Stomach (tissue), 9 donors: ENCODE measurements around the gene ICAM2. TPM values are rescaled to one million over a fixed set of nuclear protein-coding genes. Genes with fewer than 3 reads are reported as not detected.

ENCODE experiments used
- DNase-seq, 2 donors: peaks; one replicate each; pipeline versions ENCODE4 v3.0.0 to v3.0.0-alpha.2; 2013 to 2019
- H3K27ac ChIP-seq, 5 donors: fragments of 200-600 bp in 4 of 5; sonication (generic) in 4 of 5; one replicate each; pipeline ENCODE4 v1.5.1; 2013 to 2019; ENCODE audit warnings: mild to moderate bottlenecking in 1 of 5, moderate library complexity in 1 of 5
- H3K27me3 ChIP-seq, 3 donors: fragments of 200-600 bp; sonication (generic); one replicate each; pipeline ENCODE4 v1.5.1; 2017 to 2019; ENCODE audit warnings: mixed run types in 1 of 3
- H3K36me3 ChIP-seq, 4 donors: fragments of 200-600 bp; sonication (generic); 1 replicate in 3 of 4; 2 replicates in 1 of 4; pipeline ENCODE4 v1.5.1; 2016 to 2019
- H3K4me1 ChIP-seq, 4 donors: fragments of 200-600 bp; sonication (generic); one replicate each; pipeline ENCODE4 v1.5.1; 2016 to 2019
- H3K4me3 ChIP-seq, 4 donors: fragments of 200-600 bp; sonication (generic) in 3 of 4; one replicate each; pipeline ENCODE4 v1.5.1; 2016 to 2019; ENCODE audit warnings: mild to moderate bottlenecking in 1 of 4
- H3K9me3 ChIP-seq, 4 donors: fragments of 200-600 bp; sonication (generic); one replicate each; pipeline ENCODE4 v1.5.1; 2016 to 2019
- CTCF ChIP-seq, 7 experiments: fragments of 450-650 bp in 4 of 7; fragments of 200-600 bp in 3 of 7; sonication (generic) in 3 of 7; IDR thresholded peaks; one replicate each; pipeline ENCODE4 v1.5.1; 2016 to 2019; ENCODE audit warnings: antibody characterized with exemption in 7 of 7, control low read depth in 2 of 7, mild to moderate bottlenecking in 1 of 7
- EP300 ChIP-seq: sonication (generic); formaldehyde crosslinking; IDR thresholded peaks from one replicate; pipeline ENCODE4 v1.6.1; 2017; ENCODE audit warnings: antibody characterized with exemption
- POLR2A ChIP-seq, 4 donors: fragments of 450-650 bp; IDR thresholded peaks; one replicate each; pipeline ENCODE4 v1.6.1; 2016; ENCODE audit warnings: antibody characterized with exemption in 4 of 4, control low read depth in 2 of 4, mild to moderate bottlenecking in 1 of 4, moderate library complexity in 1 of 4
- POLR2AphosphoS5 ChIP-seq, 3 donors: sonication (generic); formaldehyde crosslinking; IDR thresholded peaks; one replicate each; pipeline ENCODE4 v1.6.1; 2016; ENCODE audit warnings: antibody characterized with exemption in 3 of 3
- WGBS, 5 donors: extraction: QIAGEN DNeasy Blood & Tissue Kit in 3 of 5; methylation state at CpG; one replicate each; pipeline versions ENCODE4 v1.1.5 to v1.1.7; 2013 to 2018; 5-methylcytosine and 5-hydroxymethylcytosine counted together
- intact Hi-C: fragments of 100-400 bp; cut with DNase I; formaldehyde crosslinking; loops from one replicate; pipeline ENCODE4 v1.15.1; 2023; ENCODE audit warnings: low total_unique reads
- polyA plus RNA-seq, 3 donors: library from polyadenylated mRNA; stranded (reverse); fragments of 200-250 nt; gene quantifications; one replicate each; pipeline ENCODE4 v1.2.3, GENCODE V29; 2013
- total RNA-seq, 5 donors: library from RNA; depleted of rRNA; stranded (reverse); fragments of >200 nt; gene quantifications; one replicate each; pipeline versions ENCODE4 v1.1.0 to v1.2.3, GENCODE V29; 2014 to 2016
- donor health status: healthy with polysubstance abuse.
- donor health status: Bipolar disorder and iron deficiency.
- donor health status: healthy.

Gene ICAM2
- total and polyA plus RNA-seq, 8 donors: 4.7 to 25.3 (median 10.7) TPM; not detected in 2

GRCh38 chr17:63973247-63973646 lies 47.2 kb downstream of the ICAM2 start:
- DNase-seq: no peak
- intact Hi-C loops: no loop called here
- no peaks in the 10 kb centered on the region for H3K9me3 ChIP-seq
- no peak for TF ChIP-seq EP300
- no peak for TF ChIP-seq CTCF (IDR thresholded peaks at IDR 0.05)
- TF ChIP-seq POLR2A (IDR thresholded peaks at IDR 0.05): no peak
- no peak for TF ChIP-seq POLR2AphosphoS5 (IDR thresholded peaks at IDR 0.05)
- peaks cover 0 to 20% (median 0%) of the 10 kb centered on the region in 3 donors for H3K27me3 ChIP-seq
- H3K36me3 ChIP-seq: no peaks in the 10 kb centered on the region
- H3K27ac ChIP-seq: no peak overlapping the region
- 82 to 87% (median 83%) methylated on average over 6 of the region's 6 CpGs for WGBS, 5 donors
- H3K4me1 ChIP-seq: no peaks in the 10 kb centered on the region
- no peak overlapping the region for H3K4me3 ChIP-seq

- intact Hi-C loops: no loop called here
- 92 to 100% (median 95%) methylated on average over 2 to 14 of the region's 14 CpGs for WGBS, 5 donors
These were observed 47.6 kb downstream of the ICAM2 start, which contains the start of gene SCN4A for GRCh38 chr17:63972796-63973195. TSS of gene SCN4A (minus strand) at chr17:63972918. CDS start at chr17:63972841, 77 bp downstream.

GRCh38 chr17:63969278-63969677 lies 51.2 kb downstream of the ICAM2 start:
- Histone ChIP-seq H3K4me3 (no peak overlapping the region), H3K27me3 (peaks cover 0 to 10% (median 0%) of the 10 kb centered on the region in 3 donors), H3K4me1 (no peaks in the 10 kb centered on the region), H3K9me3 (no peaks in the 10 kb centered on the region), H3K27ac (no peak overlapping the region), H3K36me3 (no peaks in the 10 kb centered on the region)
- intact Hi-C loops: no loop called here
- DNase-seq: no peak
- TF ChIP-seq EP300 (no peak), POLR2AphosphoS5 (IDR thresholded peaks at IDR 0.05) (no peak)
- WGBS, 5 donors: 67 to 85% (median 78%) methylated on average over 10 of the region's 10 CpGs

More at GRCh38 chr17:63972796-63973195, 47.6 kb downstream of the ICAM2 start, which contains the start of gene SCN4A:
- no peaks in the 10 kb centered on the region for H3K36me3 ChIP-seq
- no peak within 1 kb of the TSS for H3K27ac ChIP-seq
- H3K4me1 ChIP-seq: no peaks in the 10 kb centered on the region
- H3K9me3 ChIP-seq: no peaks in the 10 kb centered on the region
- DNase-seq: no peak
- H3K27me3 ChIP-seq: peaks cover 0 to 20% (median 0%) of the 10 kb centered on the region in 3 donors
- H3K4me3 ChIP-seq: no peak within 1 kb of the TSS
- TF ChIP-seq CTCF (IDR thresholded peaks at IDR 0.05) (no peak), EP300 (no peak), POLR2A (IDR thresholded peaks at IDR 0.05) (no peak), POLR2AphosphoS5 (IDR thresholded peaks at IDR 0.05) (no peak)

- Histone ChIP-seq H3K4me1 (no peaks in the 10 kb centered on the region), H3K4me3 (no peak overlapping the region), H3K27me3 (peaks cover 0 to 7% (median 0%) of the 10 kb centered on the region in 3 donors), H3K9me3 (no peaks in the 10 kb centered on the region), H3K27ac (no peak overlapping the region), H3K36me3 (no peaks in the 10 kb centered on the region)
- DNase-seq: no peak
- 82 to 92% (median 88%) methylated on average over 19 of the region's 19 CpGs for WGBS, 5 donors
- no peak for TF ChIP-seq EP300
- no peak for TF ChIP-seq CTCF (IDR thresholded peaks at IDR 0.05)
- no peak for TF ChIP-seq POLR2AphosphoS5 (IDR thresholded peaks at IDR 0.05)
- no peak for TF ChIP-seq POLR2A (IDR thresholded peaks at IDR 0.05)
- intact Hi-C loops: no loop called here
These were observed 52.5 kb downstream of the ICAM2 start for GRCh38 chr17:63967953-63968352.

GRCh38 chr17:63966646-63967264 lies 53.7 kb downstream of the ICAM2 start:
- DNase-seq: no peak
- intact Hi-C loops: no loop called here
- H3K27ac ChIP-seq: no peak overlapping the region
- no peaks in the 10 kb centered on the region for H3K36me3 ChIP-seq
- no peak overlapping the region for H3K4me3 ChIP-seq
- H3K4me1 ChIP-seq: peaks cover 0 to 4% (median 1%) of the 10 kb centered on the region in 4 donors
- TF ChIP-seq EP300 (no peak), POLR2A (IDR thresholded peaks at IDR 0.05) (no peak), CTCF (IDR thresholded peaks at IDR 0.05) (no peak), POLR2AphosphoS5 (IDR thresholded peaks at IDR 0.05) (no peak)
- 71 to 86% (median 79%) methylated on average over 11 of the region's 11 CpGs for WGBS, 5 donors
- no peaks in the 10 kb centered on the region for H3K9me3 ChIP-seq
- no peaks in the 10 kb centered on the region for H3K27me3 ChIP-seq
